Mesodermal cell (in vitro differentiated cells): ENCODE measurements around the gene MOAP1.
"Not testable (repeated sequence)": the region's sequence is repeated elsewhere in the genome, so short reads cannot be mapped to it uniquely, and the experiment has no call there.

ENCODE experiments used
- H3K27ac ChIP-seq: 2 replicates; pipeline ENCODE4 v1.7.0; 2013; ENCODE audit warnings: mild to moderate bottlenecking, low read depth, low read length, moderate library complexity; ENCODE audit not compliant: severe bottlenecking
- H3K36me3 ChIP-seq: 2 replicates; pipeline ENCODE4 v1.7.1; 2013; ENCODE audit warnings: mild to moderate bottlenecking, low read length, moderate library complexity; ENCODE audit not compliant: control insufficient read depth, insufficient read depth
- H3K4me1 ChIP-seq: one replicate; pipeline ENCODE4 v1.7.1; 2013; ENCODE audit warnings: mild to moderate bottlenecking, low read length; ENCODE audit not compliant: insufficient read depth, control insufficient read depth, poor library complexity, severe bottlenecking
- H3K4me3 ChIP-seq: 2 replicates; pipeline ENCODE4 v1.7.0; 2013; ENCODE audit warnings: low read length, control low read depth, mild to moderate bottlenecking; ENCODE audit not compliant: insufficient read depth, poor library complexity, severe bottlenecking; ENCODE audit errors: extremely low read depth
- H3K9me3 ChIP-seq: 2 replicates; pipeline ENCODE4 v1.7.1; 2013; ENCODE audit warnings: mild to moderate bottlenecking, low read length, moderate library complexity; ENCODE audit not compliant: control insufficient read depth
- WGBS, 2 experiments: methylation state at CpG; one replicate each; pipeline ENCODE4 v1.1.5; 2013; ENCODE audit warnings: missing lambda C conversion rate in 2 of 2; ENCODE audit not compliant: insufficient coverage in 2 of 2; 5-methylcytosine and 5-hydroxymethylcytosine counted together

The MOAP1 gene

DNA sequence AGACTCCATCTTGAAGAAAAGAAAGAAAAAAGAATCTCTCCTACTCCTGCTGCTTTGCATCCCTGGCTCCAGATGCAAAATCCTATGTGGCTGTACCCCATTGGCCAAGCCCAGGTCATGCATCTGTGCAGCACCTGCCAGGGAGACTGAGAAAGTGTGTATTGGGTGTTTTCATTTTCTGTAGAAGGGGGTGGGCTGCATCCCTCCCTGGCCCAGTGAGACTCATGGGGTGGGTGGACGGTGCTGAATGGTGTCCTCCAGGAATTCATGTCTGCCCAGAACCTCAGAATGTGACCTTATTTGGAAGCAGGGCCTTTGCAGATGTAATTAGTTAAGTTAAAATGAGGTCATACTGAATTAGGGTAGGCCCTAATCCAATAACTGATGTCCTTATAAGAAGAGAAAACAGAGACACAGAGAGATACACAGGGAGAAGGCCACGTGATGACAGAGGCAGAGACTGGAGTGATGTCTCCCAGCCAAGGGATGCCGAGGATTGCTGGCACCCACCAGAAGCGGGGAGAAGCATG is 23.2 kb downstream of the MOAP1 start:
- H3K36me3 ChIP-seq: no peaks in the 10 kb centered on the region
- no peak overlapping the region for H3K27ac ChIP-seq
- no peaks in the 10 kb centered on the region for H3K9me3 ChIP-seq
- H3K4me1 ChIP-seq: no peaks in the 10 kb centered on the region
- no peak overlapping the region for H3K4me3 ChIP-seq
- WGBS, 2 experiments: 71 to 89% methylated on average over 4 of the region's 4 CpGs

DNA sequence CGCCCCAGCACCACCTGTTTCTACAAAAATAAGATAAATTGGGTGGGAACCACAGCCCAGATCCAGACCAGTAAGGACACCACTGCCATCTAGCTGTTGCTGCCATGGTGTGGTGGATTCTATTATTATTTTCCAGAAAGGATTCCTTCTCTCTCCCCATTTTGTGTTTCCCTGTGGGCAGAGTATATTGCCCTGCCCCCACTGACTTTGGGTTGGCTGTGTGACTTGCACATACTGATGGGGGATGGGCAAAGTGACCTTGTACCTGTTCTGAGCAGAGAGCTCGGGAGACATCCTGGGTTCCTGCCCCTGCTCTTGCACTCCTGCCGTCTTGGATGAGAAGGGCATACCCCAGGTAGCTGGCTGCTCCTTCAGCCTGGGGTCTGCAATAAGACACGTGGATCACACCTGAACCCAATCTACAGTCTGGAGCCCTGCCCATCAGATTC is 24.3 kb downstream of the MOAP1 start:
- Histone ChIP-seq H3K27ac (no peak overlapping the region), H3K4me1 (no peaks in the 10 kb centered on the region), H3K4me3 (no peak overlapping the region), H3K36me3 (no peaks in the 10 kb centered on the region), H3K9me3 (no peaks in the 10 kb centered on the region)
- WGBS, 2 experiments: 50 to 58% methylated on average over 3 of the region's 4 CpGs

DNA sequence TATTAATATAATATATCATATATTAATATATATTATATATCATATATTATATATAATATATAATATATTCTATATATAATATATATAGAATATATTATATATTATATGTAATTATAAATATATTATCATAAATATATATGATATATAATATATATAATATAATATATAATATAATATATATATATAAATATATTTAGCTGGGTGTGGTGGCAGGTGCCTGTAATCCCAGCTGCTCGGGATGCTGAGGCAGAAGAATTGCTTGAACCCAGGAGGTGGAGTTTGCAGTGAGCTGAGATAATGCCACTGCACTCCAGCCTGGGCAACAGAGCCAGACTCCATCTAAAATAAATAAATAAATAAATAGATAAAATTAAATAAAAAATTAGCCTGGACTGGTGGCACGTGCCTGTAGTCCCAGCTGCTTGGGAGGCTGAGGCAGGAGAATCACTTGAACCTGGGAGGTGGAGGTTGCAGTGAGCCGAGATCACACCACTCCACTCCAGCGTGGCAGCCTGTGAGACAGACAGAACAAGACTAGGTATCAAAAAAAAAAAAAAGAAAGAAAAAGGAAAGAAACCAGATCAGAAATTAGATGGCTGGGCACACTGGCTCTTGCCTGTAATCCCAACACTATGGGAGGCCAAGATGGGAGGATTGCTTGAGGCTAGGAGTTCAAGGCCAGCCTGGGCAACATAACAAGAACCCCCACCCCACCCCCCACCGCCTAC is 24.9 kb downstream of the MOAP1 start:
- 100% methylated on average over 2 of the region's 5 CpGs; no CpG with 5 or more reads in 1 of the 2 experiments for WGBS, 2 experiments
- not testable (repeated sequence) for H3K27ac ChIP-seq, H3K9me3 ChIP-seq, H3K36me3 ChIP-seq, H3K4me1 ChIP-seq, H3K4me3 ChIP-seq

DNA sequence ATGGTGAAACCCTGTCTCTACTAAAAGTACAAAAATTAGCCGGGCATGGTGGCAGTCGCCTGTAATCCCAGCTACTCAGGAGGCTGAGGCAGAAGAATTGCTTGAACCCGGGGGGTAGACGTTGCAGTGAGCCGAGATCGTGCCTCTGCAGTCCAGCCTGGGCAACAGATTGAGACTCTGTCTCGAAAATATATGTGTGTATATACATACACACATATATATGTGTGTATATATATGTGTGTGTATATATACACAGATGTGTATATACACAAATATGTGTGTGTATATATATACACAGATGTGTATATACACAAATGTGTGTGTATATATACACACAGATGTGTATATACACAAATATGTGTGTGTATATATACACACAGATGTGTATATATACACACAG is 26.3 kb downstream of the MOAP1 start:
- 87 to 88% methylated on average over 4 to 6 of the region's 7 CpGs for WGBS, 2 experiments
- not testable (repeated sequence) for H3K4me1 ChIP-seq, H3K9me3 ChIP-seq, H3K4me3 ChIP-seq, H3K27ac ChIP-seq, H3K36me3 ChIP-seq

DNA sequence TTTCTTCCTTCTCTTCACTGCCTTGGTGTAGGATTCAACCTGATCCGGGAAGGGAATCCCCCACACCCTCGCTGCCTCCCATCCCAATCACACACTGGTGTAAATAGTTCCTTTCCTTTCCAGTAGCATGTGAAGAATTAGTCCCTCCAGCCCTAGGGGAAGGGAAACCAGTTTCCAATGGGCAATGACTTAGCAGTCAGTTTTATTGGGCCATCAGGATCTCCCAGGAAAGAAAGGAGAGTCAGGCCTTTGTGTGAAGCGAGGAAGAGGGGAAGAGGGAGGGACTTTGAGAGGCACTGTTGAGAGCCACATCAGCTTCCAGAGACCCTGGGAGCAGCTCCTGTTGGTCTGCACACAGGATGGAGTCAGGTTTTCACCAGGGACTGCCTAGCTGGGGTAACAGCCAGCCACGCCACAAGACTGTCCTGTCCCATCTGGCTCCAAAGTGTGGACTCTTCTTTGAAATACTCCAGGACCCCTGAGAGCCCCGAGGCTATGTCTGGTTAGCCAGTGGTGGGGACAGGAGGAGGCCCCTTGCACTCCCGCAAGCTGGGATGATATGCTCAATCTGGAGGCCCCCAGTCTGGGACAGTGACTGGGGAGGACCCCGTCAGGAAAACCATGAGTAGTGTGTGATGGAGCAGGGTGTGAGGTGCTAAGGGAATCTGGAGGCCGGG is 27.9 kb downstream of the MOAP1 start:
- Histone ChIP-seq H3K9me3 (no peaks in the 10 kb centered on the region), H3K4me1 (no peaks in the 10 kb centered on the region), H3K4me3 (no peak overlapping the region), H3K27ac (no peak overlapping the region), H3K36me3 (no peaks in the 10 kb centered on the region)
- 87 to 91% methylated on average over 4 of the region's 8 CpGs for WGBS, 2 experiments

DNA sequence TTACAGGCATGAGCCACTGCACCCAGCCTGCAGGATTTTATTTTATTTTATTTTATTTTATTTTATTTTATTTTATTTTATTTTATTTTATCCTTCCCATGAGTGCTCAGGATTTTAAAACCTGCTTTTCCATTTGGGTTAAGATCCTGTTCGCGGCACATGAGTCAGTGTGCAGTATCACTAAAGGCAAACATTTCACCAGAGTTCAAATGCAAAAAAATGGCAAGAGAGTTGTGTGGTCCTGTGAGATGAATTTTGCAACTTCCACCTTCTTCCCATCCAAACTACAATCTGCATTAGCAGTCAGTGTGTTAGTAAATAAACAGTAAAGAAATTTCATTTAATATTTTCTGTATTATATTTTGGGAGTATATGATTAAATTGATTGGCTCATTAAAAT is 29.0 kb downstream of the MOAP1 start:
- H3K4me1 ChIP-seq: no peaks in the 10 kb centered on the region
- no CpG with 5 or more reads among the region's 2 CpGs for WGBS, 2 experiments
- H3K9me3 ChIP-seq: no peaks in the 10 kb centered on the region
- H3K36me3 ChIP-seq: no peaks in the 10 kb centered on the region
- no peak overlapping the region for H3K27ac ChIP-seq
- H3K4me3 ChIP-seq: no peak overlapping the region

DNA sequence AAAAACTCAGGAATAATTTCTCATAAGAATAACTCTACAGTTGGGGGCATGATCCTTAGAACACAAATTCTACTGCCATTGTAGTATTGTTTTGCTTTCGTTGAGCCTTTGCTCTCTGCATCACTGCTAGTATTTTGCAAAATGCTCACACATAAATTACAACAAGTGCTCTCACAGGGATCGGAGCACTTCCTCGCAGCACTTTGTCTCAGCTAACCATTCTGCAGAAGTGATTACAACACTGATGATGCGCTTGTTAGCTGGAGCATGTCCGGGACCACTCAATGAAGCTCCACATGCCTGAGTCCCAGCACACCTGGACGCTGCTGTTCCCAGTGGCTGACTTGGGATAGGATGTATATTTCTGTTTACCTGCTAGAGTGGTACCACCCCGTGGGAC is 31.6 kb downstream of the MOAP1 start:
- no peaks in the 10 kb centered on the region for H3K4me1 ChIP-seq
- no peaks in the 10 kb centered on the region for H3K9me3 ChIP-seq
- 90 to 94% methylated on average over 3 to 5 of the region's 7 CpGs for WGBS, 2 experiments
- H3K36me3 ChIP-seq: no peaks in the 10 kb centered on the region
- no peak overlapping the region for H3K4me3 ChIP-seq
- H3K27ac ChIP-seq: no peak overlapping the region

DNA sequence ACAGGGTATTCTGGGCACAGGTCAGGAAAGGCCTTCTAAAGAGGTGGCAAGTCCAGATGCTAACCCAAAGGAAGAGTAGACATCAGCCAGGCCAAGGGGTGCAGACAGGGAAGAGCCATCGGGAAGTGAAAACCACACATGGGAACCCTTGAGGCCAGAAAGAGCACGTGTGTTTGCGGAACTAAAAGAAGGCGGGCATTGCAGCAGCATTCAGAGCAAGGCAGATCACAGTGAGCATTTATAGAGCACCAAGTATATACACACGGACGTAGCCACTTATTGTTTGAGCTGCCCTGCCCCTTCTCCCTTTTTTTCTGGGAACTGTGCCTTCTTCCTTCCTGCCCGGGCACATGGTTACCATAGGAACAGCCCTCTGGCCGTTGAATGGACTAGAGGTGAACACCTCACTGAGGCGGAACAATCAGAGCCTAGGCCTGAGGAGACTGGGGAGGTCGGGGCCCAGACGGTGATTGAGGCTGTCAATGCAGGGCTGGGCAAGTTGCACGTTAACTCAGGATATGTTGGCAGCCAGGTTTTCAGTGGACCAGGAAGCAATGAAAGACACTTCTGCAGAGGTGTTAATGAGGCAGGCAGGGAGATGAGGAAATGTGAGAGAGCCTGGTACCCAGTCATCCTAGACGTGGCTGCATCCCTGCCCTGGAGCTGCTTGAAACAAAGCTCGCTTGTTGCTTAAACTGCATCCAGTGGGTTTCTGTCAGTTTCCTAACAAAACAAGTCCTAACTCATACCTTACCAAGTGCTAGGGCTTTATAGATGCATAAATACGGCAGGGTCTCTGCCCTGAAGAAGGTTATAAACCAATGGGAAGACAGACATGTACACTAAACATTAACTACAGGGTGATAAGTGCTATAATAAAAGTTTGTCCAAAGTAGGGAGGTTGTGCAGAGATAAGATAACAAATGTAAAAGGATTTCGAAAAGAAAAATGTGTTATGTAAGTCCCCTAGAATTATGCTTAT is 34.2 kb downstream of the MOAP1 start:
- WGBS, 2 experiments: 48 to 56% methylated on average over 12 to 14 of the region's 16 CpGs
- Histone ChIP-seq H3K9me3 (no peaks in the 10 kb centered on the region), H3K27ac (no peak overlapping the region), H3K4me3 (no peak overlapping the region), H3K4me1 (no peaks in the 10 kb centered on the region), H3K36me3 (no peaks in the 10 kb centered on the region)

DNA sequence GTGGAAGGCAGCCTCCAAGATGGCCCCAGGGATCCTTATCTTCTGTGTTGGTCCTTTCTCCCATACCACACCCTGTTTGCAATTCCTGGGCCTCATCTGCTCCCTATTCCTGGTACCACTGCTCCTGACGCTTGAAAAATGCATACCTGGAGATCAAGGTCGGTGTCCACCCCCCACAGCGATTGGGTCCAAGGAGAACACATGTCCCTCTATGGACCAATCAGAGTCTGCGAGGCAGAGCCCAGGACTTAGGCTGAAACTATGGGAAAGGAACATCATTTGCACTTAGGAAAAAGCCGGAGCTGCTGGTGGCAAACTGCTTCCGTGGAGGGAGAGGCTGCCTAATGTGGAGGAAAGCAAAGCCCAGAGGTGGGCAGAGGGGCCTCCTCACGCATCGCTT is 35.7 kb downstream of the MOAP1 start:
- Histone ChIP-seq H3K4me1 (no peaks in the 10 kb centered on the region), H3K36me3 (no peaks in the 10 kb centered on the region), H3K9me3 (no peaks in the 10 kb centered on the region), H3K27ac (no peak overlapping the region), H3K4me3 (no peak overlapping the region)
- 92 to 98% methylated on average over 8 of the region's 8 CpGs for WGBS, 2 experiments

DNA sequence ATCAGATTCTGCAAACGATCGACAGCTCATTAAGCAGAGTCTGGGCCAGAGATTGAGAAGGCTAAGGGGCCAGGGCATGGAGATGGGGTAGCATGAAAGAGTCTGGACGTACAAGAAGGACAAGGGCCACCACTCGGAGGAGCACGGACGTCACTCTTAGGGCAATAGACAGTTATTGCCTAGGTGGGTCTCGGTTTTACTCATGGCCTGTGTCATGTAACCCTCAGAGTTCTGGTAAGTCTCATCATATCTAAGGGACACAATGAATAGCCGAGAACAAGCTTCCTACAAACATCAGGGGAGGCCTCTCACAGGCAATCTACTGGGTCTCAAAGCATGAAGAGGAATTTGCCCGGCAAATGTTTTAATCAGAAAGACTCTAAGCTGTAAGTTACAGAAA is 38.6 kb downstream of the MOAP1 start:
- no peaks in the 10 kb centered on the region for H3K9me3 ChIP-seq
- WGBS, 2 experiments: 93 to 96% methylated on average over 4 of the region's 9 CpGs
- no peak overlapping the region for H3K27ac ChIP-seq
- H3K4me1 ChIP-seq: no peaks in the 10 kb centered on the region
- no peak overlapping the region for H3K4me3 ChIP-seq
- no peaks in the 10 kb centered on the region for H3K36me3 ChIP-seq
